GM21825 (cell line): Measurements from ENCODE around the gene ANKRD42.
"Not testable (repeated sequence)": the region's sequence is repeated elsewhere in the genome, so short reads cannot be mapped to it uniquely, and the experiment has no call there.

Source experiments
- ATAC-seq: cut with Tn5 transposase; IDR thresholded peaks from one replicate; pipeline ENCODE4 v1.9.1; 2021; ENCODE audit warnings: mild to moderate bottlenecking, moderate library complexity; ENCODE audit not compliant: unreplicated experiment

Gene ANKRD42

DNA sequence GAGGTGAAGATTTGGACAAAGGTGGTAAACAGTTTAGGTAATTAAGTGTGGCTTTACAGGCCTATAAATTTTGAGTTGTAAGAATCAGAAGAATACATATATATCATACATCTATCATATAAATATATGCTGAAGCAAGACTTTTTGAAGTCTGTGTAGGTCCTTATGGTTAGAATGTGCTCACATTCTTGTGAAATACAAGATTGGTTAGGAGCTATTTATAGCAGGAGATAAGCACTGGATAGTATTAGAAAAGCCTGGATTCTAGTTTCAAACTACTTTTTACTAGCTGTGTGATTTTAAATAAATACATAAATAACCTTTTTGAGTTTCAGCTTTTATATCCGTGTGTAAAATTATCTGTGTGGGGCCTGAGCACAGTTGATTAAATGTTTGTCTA lies 42.3 kb downstream of the ANKRD42 start:
- ATAC-seq: no peak

DNA sequence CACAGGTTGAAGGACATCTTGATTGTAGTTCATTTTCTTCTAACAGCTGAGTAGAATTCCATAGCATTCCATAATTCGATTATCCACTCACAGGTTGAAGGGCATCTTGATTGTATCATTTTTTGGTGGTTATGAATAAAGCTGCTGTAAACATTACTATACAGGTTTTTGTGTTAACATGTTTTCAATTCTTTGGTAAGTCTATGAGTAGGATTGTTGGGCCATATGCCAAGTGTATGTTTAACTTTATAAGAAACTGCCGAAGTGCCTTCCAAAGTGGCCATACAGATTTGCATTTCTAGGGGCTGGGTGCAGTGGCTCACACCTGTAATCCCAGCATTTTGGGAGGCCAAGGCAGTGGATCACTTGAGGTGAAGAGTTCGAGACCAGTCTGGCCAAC lies 44.6 kb downstream of the ANKRD42 start:
- no peak for ATAC-seq

DNA sequence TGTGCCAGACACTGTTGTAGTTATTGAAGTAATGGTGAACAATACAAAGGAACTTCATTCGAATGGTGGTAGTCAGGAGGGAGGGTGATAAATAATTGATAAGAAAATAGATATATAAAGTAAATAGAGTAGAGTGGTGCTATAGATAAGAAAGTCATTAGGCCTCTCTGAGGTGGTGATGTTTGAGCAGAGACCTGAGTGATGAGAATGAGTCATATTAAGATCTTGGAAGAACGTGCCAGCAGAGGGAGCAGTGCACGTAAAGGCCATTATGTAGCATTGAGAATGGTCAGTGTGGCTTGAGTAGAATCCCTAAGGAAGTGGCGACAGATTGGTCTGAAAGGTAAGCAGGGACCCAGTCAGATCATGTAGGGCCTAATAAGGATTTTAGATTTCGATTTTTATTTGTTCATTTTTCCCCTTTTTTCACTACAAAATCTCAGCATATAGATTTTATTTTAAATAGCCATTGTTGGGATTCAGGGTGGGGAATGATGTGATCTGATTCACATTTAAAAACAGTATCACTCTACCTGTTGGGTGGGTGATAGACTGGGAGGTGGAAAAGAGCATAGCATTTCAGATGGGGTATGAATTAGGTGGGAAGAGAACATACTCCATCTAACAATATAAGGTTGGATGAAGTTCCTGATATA lies 47.9 kb downstream of the ANKRD42 start:
- no peak for ATAC-seq

DNA sequence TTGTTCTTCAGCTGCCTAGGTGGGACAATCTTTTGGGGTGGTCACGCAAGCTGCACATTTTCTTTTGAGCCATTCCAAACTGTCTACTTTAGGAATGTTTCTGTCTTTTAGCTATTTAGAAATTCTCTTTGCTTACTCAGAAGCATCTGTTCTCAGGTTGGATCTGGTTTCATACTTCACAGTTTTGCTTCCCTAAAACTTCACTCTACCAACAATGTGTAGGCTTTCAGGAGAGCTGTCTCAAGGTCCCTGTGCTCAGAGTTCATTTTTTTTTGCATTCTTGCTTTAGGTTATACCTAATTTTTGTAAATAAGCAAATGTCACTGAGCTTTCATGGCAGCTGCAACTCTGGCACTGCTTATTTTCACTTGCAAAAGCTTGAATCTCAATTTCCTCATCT lies 55.9 kb downstream of the ANKRD42 start:
- ATAC-seq: no peak

DNA sequence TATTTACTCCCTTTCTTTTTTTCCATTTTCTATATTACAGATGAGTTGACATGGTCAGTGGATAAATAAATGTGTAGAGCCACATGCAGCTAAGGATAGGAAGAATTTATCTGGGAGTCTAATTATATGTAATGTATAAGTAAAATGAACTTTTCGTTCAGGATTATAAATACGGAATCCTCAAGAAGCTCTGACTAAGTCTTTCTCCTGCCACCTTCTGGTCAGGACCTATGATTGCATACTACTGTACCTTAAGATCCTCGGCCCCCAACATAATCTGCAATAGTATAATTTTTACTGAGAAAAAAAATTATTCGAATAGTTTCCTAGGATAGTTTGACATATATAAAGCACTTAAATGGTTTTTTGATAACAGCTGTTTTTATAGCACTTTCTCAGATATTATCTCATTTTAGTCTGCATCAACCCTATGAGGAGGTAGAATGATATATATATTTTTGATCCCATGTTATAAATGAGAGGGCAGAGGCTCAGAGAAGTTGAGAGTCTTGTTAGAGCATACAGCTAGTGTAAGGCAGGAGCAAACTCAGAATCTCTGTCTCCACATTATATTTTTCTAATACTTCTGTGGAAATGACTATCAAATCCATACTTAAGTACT lies 56.6 kb downstream of the ANKRD42 start:
- no peak for ATAC-seq

DNA sequence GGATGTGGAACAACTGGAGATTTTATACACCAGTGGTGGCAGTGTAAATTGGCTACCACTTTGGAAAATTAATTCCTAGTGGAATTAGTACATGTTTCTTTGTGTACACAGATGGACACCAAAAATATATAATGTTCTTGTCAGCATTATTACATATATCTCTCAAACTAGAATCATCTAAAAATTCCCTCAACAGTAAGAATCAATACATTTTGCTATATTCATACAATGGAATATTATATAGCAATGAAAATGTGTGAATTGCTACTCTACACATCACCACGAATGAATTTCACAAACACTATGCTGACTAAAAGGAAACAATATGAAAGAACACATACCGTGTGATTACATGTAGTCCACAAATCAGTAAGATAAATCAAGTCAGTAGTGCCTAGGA lies 58.8 kb downstream of the ANKRD42 start:
- ATAC-seq: no peak

DNA sequence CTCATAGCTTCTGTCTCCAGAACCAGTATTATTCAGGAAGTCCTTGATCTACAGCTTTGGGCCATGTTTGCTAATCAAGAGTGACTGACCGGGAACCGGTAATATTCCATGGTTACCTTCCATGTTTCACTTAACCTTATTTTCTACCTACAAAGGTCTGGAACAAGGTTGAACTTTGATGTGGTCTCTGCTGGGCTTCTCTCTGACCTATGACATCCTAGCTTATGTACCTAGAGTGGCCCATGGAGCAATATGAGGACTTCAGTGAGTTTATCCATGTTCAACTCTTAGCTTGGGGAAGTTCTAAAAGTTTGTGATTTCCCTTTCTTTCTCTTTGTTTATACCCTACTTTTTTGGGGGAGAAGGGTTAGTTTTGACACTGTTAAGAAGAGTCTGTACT lies 59.4 kb downstream of the ANKRD42 start:
- no peak for ATAC-seq

DNA sequence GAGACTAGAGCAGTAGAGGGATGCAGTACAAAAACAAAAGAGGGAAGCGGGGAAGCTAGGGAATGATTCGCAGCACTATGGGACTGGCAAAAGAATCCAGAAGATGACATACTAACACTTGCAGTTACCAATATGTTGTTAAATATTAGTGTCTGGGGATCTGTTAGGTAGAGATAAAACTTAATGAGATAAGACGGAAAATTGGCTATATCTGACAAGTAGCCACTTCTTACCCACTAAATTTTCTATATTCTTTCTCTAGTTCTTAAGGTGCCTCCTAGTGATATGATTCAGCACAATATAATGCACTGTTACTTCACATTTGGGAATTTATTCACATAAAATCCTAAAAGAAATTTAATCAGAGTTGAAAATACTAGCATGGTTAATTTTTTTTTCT lies 61.9 kb downstream of the ANKRD42 start:
- ATAC-seq: no peak

DNA sequence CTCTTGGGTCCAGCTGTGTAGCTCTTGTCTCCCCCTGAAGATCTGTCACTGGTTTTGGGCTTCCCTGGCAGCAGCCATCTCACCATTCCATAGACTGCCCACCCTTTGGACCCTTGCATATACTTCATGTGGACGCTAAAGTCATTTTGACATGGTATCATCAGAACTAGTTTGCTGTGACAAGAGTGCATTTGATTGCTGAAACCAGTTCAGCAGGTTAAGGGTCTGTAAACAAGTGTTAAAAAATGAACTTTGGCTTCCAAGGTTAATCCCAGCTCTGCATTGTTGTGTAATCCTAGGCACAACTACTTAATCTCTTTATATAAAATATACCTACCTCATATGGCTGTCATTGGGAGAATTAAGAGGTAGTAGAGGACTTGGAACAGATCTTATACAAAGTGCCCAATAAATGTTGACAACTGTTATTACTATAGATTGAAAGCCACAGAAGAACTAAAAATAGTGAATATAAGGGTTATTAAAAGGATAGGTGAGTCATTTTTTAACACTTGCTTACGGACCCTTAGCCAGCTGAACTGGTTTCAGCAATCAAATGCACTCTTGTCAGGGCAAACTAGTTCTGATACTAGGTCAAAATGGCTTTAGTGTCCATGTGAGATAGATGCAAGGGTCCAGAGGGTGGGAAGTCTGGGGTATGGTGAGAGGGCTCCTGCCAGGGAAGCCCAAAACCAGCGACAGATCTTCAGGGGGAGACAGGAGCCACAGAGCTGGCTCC lies 63.3 kb downstream of the ANKRD42 start:
- no peak for ATAC-seq

DNA sequence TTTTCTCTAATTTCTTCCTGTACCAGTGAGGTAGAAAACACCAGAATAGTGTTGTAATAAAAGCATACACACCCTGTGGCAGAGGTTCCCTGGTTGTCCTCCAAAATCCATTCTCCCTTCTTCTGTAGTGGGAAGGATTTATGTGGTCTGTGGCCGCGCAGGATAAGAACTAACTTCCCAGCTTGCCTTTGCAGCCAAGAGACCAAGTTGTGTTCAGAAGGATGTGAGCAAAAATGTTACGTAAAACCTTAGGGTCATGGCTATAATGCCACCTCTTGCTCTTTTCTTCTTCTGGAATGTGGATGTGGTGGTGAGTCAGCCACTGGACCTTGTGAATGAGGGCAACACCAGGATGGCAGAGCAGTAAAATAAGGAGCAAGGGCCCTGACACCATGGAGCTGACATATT lies 64.3 kb downstream of the ANKRD42 start:
- no peak for ATAC-seq

DNA sequence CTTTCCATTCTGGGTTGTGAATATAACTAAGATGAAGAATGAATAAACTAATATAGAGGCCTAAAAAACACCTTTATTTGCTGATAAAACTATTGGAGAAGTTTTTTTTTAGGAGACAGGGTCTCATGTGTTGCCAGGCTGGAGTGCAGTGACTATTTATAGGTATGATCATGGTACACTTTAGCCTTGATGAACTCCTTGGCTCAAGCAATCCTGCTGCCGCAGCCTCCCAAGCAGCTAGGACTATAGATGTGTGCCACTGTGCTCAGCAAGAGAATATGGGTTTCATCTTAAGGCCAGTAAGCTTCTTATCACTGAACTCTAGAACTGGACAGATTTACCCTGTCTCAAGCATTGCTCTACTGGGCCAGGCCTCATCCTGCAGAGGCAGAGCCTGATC lies 66.0 kb downstream of the ANKRD42 start:
- ATAC-seq: no peak

DNA sequence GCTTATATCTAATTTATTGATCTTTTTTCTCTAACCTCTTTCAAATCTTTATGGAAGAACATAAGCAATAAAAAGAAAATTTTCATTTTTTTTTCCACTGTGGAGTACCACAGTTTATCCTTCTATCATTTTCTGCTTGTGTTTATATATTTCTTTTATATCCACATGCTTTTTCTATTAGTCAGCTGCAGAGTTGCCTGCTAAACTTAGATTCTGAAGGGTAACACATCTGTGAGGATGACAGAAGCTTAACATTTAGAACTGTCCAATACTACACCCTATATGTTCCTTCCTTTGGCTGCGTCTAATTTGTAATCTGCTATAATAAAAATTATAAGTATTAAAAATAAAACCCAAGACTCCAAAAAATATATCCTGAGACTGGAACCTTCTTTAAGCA lies 71.8 kb downstream of the ANKRD42 start:
- ATAC-seq: no peak

DNA sequence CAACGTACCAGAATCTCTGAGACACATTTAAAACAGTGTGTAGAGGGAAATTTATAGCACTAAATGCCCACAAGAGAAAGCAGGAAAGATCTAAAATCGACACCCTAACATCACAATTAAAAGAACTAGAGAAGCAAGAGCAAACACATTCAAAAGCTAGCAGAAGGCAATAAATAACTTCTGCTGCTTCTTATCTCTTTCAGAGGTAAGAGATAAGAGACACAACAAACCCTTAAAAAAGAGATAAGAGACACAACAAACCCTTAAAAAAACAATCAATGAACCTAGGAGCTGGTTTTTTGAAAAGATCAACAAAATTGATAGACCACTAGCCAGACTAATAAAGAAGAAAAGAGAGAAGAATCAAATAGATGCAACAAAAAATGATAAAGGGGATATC lies 75.6 kb downstream of the ANKRD42 start:
- ATAC-seq: not testable (repeated sequence)

DNA sequence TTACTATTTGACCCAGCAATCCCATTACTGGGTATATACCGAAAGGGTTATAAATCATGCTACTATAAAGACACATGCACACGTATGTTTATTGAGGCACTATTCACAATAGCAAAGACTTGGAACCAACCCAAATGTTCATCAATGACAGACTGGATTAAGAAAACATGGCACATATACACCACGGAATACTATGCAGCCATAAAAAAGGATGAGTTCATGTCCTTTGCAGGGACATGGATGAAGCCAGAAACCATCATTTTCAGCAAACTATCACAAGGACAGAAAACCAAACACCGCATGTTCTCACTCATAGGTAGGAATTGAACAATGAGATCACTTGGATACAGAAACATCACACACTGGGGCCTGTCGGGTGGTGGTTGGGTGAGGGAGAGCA lies 78.2 kb downstream of the ANKRD42 start:
- not testable (repeated sequence) for ATAC-seq

DNA sequence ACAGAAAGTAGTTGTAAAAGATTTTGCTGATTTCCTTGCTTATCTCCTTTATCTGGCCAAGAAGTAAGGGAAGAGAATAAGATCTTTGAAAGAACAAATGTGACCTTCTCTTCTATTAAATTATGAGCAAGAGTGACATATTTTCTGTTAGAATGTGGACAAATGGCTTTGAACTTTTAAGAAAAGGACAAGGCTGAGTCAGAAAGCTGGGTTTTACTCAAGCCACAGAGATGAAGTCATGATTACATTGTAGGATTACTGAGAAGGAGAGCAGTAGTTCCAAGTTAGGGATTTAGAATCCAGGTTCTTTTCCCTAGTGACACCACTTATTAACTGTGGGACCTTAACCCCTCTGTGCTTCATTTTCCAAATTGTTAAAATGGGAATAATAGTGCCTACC lies 79.1 kb downstream of the ANKRD42 start:
- ATAC-seq: no peak

DNA sequence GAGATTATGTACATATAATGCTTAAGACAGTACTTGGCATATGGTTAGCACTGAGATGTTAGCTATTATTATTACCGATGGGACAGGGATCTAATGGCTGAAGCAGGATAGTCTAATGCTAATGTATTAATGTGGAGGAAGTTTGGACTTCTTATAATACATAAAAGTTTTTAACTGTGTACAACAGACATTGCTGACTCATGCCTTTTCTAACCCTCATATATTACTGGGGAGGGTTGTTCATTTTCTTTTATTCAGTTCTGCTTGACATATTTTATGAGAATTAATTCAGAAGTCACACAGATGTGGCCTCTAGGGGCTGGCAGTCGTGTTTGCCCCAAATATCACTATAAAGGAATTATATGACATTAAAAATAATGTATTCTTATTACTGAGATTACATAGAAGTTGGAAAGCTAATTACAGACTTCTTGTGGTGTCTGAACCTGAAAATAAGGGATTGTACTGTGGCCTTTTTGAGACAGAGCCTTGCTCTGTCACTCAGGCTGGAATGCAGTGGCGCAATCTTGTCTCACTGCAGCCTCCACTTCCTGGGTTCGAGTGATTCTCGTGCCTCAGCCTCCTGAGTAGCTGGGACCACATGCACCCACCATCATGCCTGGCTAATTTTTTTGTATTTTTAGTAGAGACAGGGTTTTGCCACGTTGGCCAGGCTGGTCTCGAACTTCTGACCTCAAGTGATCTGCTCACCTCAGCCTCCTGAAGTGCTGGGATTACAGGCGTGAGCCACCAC lies 82.6 kb downstream of the ANKRD42 start:
- no peak for ATAC-seq

DNA sequence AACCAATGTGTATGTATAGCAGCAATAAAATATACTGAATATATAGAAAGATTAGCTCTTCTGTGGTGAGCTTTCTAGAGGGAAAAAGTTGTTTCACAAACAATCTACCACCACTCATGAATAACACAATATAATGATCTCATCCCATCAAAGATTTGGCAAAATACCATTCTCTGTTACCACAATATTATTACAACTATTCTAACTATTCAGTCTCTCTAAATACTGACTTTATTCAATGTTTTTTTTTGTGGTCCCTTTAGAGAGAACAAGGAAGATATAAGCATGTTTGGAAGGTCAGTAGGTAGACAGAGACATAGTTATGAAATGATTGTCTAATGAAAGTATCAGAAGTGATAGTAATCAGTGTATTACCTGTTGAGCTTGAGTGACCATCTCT lies 84.8 kb downstream of the ANKRD42 start:
- ATAC-seq: no peak

DNA sequence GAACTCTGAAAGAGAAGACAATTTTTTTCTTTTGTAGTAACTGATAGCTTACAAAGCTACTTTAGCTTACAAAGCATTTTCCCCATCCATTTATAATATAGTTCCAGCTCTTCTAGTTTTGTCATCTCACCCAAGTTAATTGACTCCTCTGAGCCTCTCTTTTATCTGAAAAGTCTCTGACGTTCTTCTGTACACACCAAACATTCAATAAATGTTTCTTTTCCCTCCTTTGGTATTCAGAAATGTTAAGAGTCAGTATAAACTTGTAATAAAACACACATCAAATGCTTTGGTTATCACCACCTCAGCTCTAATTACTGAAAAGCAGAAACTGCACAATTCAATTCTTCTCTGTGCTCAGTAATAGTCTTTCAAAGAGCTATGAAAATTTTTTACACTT lies 86.7 kb downstream of the ANKRD42 start:
- no peak for ATAC-seq

DNA sequence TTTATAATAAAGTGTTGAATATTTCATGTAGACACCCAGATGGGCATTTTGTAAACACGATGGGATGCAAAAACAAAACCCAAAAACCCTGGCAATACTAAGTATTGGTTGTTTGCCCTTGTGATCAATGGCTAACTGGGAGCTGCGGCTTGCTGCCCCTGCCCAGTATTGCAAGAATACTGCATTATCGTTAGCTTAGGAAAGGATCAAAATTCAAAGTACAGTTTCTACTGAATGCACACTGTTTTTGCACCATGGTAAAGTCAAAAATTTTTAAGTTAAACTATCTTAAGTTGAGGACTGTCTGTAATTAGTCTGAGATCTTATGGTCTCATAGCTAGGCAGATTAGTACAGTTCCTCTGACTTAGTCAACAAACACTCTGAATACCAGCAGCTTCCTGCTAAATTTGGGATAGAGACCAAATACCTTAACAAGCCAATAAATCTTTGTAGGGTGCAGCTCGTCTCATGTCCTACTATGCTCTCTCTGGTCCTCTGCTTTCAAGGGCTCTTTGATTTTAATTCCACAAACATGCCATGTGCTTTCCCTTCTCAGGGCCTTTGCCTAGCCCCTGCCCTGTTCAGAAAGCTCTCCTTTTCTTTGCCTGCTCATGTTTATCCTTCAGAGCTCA lies 88.7 kb downstream of the ANKRD42 start:
- ATAC-seq: no peak

DNA sequence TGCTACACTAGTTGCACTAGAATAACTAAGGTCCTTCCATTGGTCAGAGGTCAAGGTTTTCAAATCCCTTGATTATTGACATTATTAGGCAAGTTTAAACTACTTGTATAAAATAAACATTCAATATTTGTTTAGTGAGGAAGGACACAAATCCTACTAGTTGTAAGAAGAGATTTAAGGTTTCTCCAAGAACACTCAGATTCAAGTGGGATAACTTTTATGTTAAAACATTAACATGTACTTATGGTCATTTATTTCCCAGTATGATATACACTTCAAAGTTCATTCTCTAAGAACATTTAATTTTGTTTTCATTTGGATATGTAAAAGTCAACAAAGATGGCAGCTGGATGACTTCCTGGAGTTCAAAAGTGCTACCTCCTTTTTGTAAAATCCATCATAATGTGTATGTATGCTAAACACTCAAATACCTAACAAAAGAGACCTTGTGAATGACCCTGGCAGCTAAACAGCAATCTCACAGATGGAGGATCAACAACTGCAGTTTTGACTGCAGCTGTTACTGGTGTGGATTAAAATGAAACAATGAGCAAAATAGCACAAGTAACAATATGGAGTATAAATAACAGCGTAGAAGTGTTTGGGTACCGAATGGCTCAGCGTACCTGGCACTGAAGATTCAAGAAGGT lies 91.1 kb downstream of the ANKRD42 start:
- no peak for ATAC-seq
